ENCODE measurements around the gene SLX4IP. TPM values are rescaled to one million over a fixed set of nuclear protein-coding genes. Genes with fewer than 3 reads are reported as not detected.

Gene SLX4IP
- total and polyA plus RNA-seq, 2 of the 13 experiments (the other 11 are each of a cell fraction or from before 2014, with no cell fraction given) = 3.6 to 7.3 TPM

DNA sequence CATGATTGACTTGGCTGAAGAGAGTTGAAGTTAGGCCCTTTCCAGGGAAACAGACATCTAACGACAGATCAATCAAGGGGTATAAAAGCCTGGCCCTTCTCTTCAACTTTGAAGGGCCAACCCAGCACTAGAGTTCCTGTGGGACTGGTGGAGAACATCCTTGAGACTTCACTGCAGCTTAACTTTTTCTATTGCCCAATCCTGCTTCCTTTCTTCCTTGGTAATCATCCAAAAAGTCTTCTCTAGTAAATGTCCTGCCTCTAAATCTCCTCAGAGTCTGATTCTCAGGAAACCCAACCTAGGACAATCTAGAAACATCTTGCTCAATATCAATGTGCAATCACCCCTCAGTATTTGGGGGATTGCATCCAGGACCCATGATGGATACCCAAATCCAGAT is 3.0 kb upstream of the SLX4IP start (continued):
- TF ChIP-seq ZNF383 (CRISPR knock-in tag; IDR thresholded peaks at IDR 0.05; ENCODE audit: borderline replicate concordance) (no peak), ZNF605 (CRISPR knock-in tag; IDR thresholded peaks at IDR 0.05) (peak; percentile 38; the same call in 1 of the 2 replicates), ZNF788 (CRISPR knock-in tag; IDR thresholded peaks at IDR 0.05; ENCODE audit: borderline replicate concordance) (no peak), HMGXB3 (CRISPR knock-in tag; IDR thresholded peaks at IDR 0.05; ENCODE audit: borderline replicate concordance) (no peak), ZNF446 (CRISPR knock-in tag; IDR thresholded peaks at IDR 0.05) (no peak), BRF2 (CRISPR knock-in tag; IDR thresholded peaks at IDR 0.05) (no peak), NFIB (CRISPR knock-in tag; IDR thresholded peaks at IDR 0.05; ENCODE audit: borderline replicate concordance) (0 out of 2 replicates have a peak, but pooled peaks have one; percentile 51), ZNF607 (CRISPR knock-in tag; IDR thresholded peaks at IDR 0.05; ENCODE audit: borderline replicate concordance) (0 out of 2 replicates have a peak, but pooled peaks have one; percentile 50), ZMYM2 (CRISPR knock-in tag; IDR thresholded peaks at IDR 0.05) (0 out of 2 replicates have a peak, but pooled peaks have one; percentile 34), TBX2 (CRISPR knock-in tag; IDR thresholded peaks at IDR 0.05; ENCODE audit: borderline replicate concordance) (peak; percentile 56), ZFP91 (CRISPR knock-in tag; IDR thresholded peaks at IDR 0.05; ENCODE audit: borderline replicate concordance) (no peak), MXD1 (CRISPR knock-in tag; IDR thresholded peaks at IDR 0.05) (no peak), RARG (CRISPR knock-in tag; IDR thresholded peaks at IDR 0.05; ENCODE audit: low read depth) (no peak), IKZF4 (CRISPR knock-in tag; IDR thresholded peaks at IDR 0.05; ENCODE audit: borderline replicate concordance, low read depth, not compliant biosample characterization) (peak; percentile 25), BORCS8-MEF2B (CRISPR knock-in tag; IDR thresholded peaks at IDR 0.05) (no peak)
